SK-N-DZ (cell line): Measurements from ENCODE around the gene LGALS9.
"Not testable (repeated sequence)": the region's sequence is repeated elsewhere in the genome, so short reads cannot be mapped to it uniquely, and the experiment has no call there.

Experiments
- DNase-seq: peaks from one replicate; pipeline ENCODE4 v3.0.0-alpha.2; 2015; ENCODE audit warnings: low spot score

Gene LGALS9

GRCh38 chr17:27629260-27629659 is 1.7 kb upstream of the LGALS9 start:
- DNase-seq: not testable (repeated sequence)

DNA sequence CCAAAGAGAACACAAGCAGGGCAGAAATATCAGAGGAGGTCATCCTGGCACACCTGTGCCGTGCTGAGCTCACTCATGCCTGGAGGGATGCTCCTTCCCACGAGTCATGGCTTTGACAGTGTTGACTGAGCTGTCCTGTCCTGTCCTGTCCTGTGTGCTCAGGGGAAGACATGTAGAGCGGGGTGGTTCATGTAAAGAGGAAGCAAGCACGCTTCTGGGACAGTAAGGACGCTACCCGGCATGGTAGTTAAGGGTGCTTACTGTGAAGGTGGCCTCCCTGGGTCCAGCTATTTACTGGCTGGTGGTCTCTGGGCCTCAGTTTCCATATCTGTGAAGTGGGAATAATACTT is 398 bp downstream of the LGALS9 start:
- no peak for DNase-seq

- DNase-seq: no peak
These were observed 1.1 kb downstream of the LGALS9 start for GRCh38 chr17:27631897-27632725.

GRCh38 chr17:27632766-27633165 is 1.8 kb downstream of the LGALS9 start:
- DNase-seq: not testable (repeated sequence)

GRCh38 chr17:27633312-27634025 is 2.5 kb downstream of the LGALS9 start:
- peak; percentile 52 for DNase-seq

GRCh38 chr17:27634026-27634335 is 3.0 kb downstream of the LGALS9 start:
- DNase-seq: no peak

DNA sequence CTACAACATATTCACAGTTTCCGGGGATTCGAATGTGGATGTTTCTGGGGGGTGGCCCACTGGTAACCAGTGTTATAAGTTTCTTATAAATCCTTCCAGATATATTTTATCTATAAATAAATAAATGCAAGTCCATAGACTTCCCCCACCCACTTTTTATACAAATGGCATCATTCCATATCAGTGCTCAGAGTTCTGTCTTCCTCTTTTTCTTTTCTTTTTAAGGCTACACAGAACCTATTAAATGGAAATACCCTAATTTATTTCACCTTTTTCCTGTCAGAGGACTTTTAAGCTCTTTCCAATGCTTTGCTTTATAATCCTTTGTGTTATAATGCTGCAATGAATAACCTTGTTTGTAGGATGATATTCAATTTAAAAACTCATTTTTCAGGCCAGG is 3.8 kb downstream of the LGALS9 start:
- DNase-seq: no peak

DNA sequence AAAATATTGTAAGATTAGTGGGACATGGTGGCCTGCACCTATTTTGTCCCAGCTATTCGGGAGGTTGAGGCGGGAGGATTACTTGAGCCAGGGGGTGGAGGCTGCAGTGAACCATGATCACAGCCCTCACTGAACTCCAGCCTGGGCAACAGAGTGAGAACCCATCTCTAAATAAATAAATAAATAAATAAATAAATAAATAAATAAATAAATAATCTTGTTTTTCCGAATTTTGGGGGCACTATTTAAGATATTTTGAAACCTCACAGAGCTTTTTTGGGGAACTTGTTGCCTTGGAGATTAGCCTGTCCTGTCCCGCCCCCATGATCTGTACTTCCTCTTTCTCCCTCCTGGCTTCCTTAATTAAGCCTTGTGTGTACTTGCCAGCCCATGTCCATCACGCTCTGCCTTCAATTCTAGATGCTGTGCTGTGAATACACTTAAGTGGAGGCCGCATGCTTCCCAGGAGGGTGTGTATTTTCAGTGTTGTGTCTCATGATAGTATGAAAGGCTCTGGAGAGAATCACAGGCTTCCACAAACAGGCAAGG is 4.4 kb downstream of the LGALS9 start:
- DNase-seq: no peak

GRCh38 chr17:27636005-27636520 is 5.1 kb downstream of the LGALS9 start:
- DNase-seq: not testable (repeated sequence)

DNA sequence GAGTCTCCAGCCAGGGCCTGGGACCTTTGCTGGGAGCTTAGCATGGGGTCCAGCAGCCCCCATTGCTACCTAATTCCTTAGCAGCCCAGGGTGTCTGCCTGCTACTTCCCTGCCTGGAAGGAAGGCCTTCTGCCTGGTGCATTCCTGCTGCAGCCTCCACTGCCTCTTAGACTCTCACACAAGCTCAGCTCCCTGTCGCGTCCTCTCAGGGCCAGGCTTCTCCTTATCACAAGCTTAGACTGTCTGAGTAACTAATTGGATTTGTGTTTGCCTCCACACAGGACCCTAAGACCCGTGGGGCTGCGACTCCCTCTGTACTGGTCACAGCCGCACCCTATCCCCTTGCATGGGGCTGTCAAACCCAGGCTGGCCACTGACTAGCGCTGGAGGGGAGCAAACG is 6.8 kb downstream of the LGALS9 start:
- not testable (repeated sequence) for DNase-seq

GRCh38 chr17:27638415-27638914 is 7.5 kb downstream of the LGALS9 start:
- DNase-seq: not testable (repeated sequence)

GRCh38 chr17:27640790-27641189 is 9.8 kb downstream of the LGALS9 start:
- DNase-seq: no peak

DNA sequence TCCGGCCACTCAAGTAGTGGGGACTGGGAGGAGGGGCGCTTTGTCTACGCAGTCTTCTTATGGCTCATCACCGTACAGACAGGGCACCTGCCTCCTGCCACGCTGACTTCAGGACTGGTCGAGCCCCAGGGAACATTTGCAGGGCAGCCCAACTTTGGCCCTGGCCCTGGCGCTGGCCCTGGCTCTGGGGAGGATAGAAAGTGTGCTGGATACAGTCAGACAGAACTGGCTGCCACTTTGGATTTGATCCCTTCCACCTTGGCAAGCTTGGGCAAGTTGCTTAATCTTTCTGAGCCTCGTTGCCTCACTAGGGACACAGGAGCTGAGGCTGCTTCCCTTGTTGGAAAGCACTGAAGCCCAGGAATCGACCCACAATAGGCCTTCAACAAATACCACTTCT is 13.6 kb downstream of the LGALS9 start:
- DNase-seq: no peak

DNA sequence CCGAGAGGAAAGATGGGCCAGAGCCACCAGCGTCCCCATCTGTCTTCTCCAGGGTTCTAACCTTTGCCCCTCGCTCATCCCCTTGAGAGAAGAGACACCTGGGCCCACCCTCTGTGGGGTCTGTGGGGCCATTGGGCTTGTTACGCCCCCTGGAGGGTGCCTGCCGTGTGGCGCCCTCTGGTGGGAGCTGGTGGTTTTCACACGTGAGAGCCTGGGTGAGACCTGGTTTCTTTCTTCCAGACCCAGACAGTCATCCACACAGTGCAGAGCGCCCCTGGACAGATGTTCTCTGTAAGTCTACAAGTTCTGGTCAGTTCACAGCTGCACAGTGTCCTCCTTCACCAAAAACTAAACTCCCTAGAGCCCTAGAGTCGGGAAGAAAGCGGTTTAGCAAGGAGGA is 14.6 kb downstream of the LGALS9 start:
- not testable (repeated sequence) for DNase-seq

GRCh38 chr17:27646232-27646631 is 15.2 kb downstream of the LGALS9 start:
- no peak for DNase-seq

DNA sequence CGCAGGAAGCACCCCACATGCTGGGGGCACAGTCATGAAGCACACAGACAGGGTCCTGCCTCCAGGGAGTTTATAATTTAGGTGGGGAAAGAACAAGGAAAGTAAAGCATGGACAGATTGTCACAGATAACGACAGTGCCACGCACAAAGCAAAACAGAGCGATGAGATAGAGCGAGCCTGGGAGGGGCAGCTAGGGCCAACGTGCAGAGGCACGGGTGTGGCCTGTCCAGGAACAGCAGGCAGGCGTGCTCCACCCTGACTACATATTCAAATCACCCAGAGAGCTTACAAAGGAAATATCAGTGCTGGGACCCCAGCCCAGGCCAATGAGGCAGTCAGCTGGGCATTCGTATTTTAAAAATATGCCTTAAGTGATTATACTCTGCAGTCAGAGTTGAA is 16.8 kb downstream of the LGALS9 start:
- DNase-seq: no peak

- not testable (repeated sequence) for DNase-seq
These were observed 18.2 kb downstream of the LGALS9 start for GRCh38 chr17:27649111-27649571.

DNA sequence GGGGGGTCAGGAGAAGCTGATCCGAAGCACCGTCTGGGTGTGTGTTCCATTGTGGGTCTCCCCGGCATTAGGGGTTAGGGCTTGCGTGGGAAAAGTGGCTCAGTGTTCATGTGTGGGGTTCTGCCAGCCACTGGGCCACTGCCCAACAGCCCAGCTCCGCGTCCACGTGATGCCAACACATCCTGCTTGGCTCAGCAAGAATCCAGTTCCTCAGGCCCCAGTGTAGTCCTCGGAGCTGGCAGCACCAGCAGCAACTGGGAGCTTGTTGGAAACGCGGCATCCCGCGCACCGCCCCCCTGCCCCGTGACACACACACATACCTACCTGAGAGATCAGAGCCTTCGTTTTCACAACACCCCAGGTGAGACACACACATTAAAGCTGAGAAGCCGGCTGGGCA is 18.9 kb downstream of the LGALS9 start:
- DNase-seq: no peak

DNA sequence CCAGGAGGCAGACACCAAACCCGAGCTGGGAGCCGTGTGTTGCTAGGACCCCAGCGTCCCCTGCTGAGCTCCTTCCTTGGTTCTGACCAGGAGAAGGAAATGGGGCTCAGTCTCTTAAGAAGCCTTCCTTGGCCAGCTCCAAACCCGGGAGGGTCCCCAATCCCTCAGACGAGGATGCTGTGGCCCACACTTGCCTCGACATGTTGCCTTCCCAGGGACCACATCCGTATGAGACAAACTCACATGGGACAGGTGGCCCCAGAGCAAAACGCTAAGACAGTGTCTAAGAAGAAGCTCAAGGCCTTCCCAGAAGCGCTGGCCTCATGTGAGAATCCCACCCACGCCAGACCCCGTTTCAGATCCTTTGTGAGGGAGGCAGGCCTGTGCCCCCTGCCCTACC is 19.8 kb downstream of the LGALS9 start:
- no peak for DNase-seq

GRCh38 chr17:27651411-27652345 is 20.7 kb downstream of the LGALS9 start:
- DNase-seq: peak; percentile 43

GRCh38 chr17:27653449-27653971 is 22.5 kb downstream of the LGALS9 start:
- not testable (repeated sequence) for DNase-seq
